ENCODE data around the gene NBL1. TPM values are rescaled to one million over a fixed set of nuclear protein-coding genes. Genes with fewer than 3 reads are reported as not detected.

The NBL1 gene, protein sequence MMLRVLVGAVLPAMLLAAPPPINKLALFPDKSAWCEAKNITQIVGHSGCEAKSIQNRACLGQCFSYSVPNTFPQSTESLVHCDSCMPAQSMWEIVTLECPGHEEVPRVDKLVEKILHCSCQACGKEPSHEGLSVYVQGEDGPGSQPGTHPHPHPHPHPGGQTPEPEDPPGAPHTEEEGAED
- 57.9 and 99.5 TPM in 2 replicates for total RNA-seq

DNA sequence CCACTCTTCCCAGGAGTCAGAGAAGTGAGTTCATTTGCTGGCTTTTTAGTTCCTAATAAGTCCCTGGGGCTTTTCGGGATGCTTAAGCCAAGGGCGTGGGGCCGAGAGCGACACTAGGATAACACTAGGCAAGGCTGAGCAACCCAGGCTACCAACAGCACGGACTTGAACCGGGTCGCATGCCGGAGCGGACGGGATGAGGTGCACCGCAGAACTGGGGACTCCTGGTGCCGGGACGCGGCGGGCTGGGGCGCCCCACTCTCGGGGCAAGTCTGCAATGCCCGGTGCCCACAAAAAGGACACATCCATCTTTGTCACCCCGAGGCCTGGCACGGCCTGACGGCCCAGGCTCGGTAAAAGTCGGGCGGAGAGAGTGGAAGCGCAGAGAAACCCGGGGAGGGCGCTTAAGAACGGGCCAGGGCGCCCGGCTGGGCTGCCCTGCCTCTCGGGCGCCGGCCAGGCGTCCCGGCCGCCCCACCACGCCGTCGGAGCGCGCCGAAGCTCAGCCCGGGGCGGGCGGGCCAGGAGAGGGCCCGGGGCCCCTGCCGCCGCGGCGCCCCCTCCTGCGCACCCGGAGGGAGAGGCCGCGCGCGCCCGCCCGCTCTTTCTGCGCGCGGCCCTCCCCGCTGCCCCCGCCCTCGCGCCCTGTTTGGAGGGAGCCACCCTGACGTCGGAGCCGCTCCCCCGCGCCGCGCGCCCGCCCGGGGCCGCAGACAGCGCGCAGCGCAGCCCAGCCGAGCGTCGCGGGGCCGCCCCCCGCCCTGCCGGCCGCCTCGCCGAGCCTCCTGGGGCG lies at the start of gene NBL1:
Gene NBL1, plus strand, starts transcription at position 710 of the 793 bp plus-strand sequence. CDS start 10,720 bp downstream, outside the sequence.

DNA sequence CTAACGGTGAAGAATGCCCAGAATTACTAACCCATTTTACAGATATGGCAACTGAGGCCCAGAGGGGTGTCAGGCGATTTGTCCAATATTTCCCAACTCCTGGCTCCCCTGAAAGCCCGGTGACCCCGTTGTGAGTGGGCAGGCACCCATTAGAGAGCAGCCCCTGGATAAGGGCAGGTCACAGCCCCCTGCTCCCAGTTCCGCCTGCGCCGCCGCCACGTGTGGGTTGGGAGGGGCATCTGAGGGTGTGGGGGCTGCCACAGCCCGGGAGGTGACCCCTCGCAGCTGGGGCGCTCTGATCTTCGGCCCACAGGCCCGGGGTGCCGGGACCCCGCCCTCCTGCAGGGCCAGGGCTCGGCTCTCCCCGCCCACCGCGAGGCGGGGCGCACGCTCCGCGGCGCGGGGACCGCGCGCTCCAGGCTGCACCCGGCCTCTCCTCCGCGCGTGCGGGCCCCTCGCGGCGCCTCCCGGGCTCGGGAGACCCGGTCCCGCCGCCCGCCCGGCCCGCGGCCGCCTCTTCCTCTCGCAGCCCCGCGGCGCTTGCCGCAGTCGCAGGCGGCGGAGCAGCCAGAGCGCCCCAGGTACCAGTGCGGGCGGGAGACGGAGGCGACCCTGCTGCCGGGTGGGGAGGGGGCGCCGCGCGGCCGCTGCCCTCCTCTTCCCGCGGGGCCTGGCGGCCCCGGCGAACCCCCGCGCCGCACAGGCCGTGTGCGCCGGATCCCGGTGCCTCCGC lies 20.5 kb downstream of the NBL1 start, which contains the start of gene HTR6:
Gene HTR6, plus strand, starts transcription at position 423 of the 733 bp plus-strand sequence. CDS start 879 bp downstream, outside the sequence.

Other genes starting within 250 kb of the NBL1 start
- 145 and 196 TPM in 2 replicates for gene CAPZB, start 158.8 kb upstream of the NBL1 start, total RNA-seq
- gene HTR6, start 20.6 kb downstream of the NBL1 start, total RNA-seq, result not detected in 2 replicates
- gene TMCO4, start 155.6 kb downstream of the NBL1 start, total RNA-seq, result 5.0 and 6.6 TPM in 2 replicates
- not detected in 2 replicates for gene RNF186, start 171.0 kb downstream of the NBL1 start, total RNA-seq
- 7.7 and 10.3 TPM in 2 replicates for gene OTUD3, start 238.1 kb downstream of the NBL1 start, total RNA-seq